HG02870 (cell line): Measurements from ENCODE around the gene TTC21A.

Experiments
- ATAC-seq: cut with Tn5 transposase; IDR thresholded peaks from one replicate; pipeline ENCODE4 v1.9.1; 2021; ENCODE audit warnings: mild to moderate bottlenecking, moderate library complexity; ENCODE audit not compliant: unreplicated experiment

The TTC21A gene

GRCh38 chr3:39098473-39099000 lies 8.9 kb upstream of the TTC21A start:
- no peak for ATAC-seq

GRCh38 chr3:39099242-39099641 lies 8.2 kb upstream of the TTC21A start:
- ATAC-seq, result no peak

- ATAC-seq, result no peak
Measured at GRCh38 chr3:39099738-39100499, 7.6 kb upstream of the TTC21A start.

GRCh38 chr3:39100500-39100886 lies 7.0 kb upstream of the TTC21A start:
- no peak for ATAC-seq

- peak; percentile 65 for ATAC-seq
Measured at GRCh38 chr3:39101022-39101689, 6.3 kb upstream of the TTC21A start.

- ATAC-seq, result no peak
Measured at GRCh38 chr3:39102504-39103323, 4.8 kb upstream of the TTC21A start.

- ATAC-seq, result no peak
Measured at GRCh38 chr3:39103324-39103693, 4.2 kb upstream of the TTC21A start.

GRCh38 chr3:39103791-39104552 lies 3.5 kb upstream of the TTC21A start:
- ATAC-seq, result no peak

- no peak for ATAC-seq
Measured at GRCh38 chr3:39104961-39105686, 2.4 kb upstream of the TTC21A start.

- ATAC-seq, result no peak
Measured at GRCh38 chr3:39105687-39106063, 1.8 kb upstream of the TTC21A start.

- no peak for ATAC-seq
Measured at GRCh38 chr3:39106281-39106811, 1.1 kb upstream of the TTC21A start.

- ATAC-seq, result peak; percentile 17
Measured at GRCh38 chr3:39106851-39107387, 561 bp upstream of the TTC21A start.

- peak; percentile 74 for ATAC-seq
Measured at GRCh38 chr3:39108200-39108710, 775 bp downstream of the TTC21A start.

GRCh38 chr3:39109086-39109485 lies 1.6 kb downstream of the TTC21A start:
- ATAC-seq, result no peak

GRCh38 chr3:39110041-39110639 lies 2.7 kb downstream of the TTC21A start:
- ATAC-seq, result no peak

GRCh38 chr3:39112113-39112512 lies 4.6 kb downstream of the TTC21A start:
- ATAC-seq, result no peak

GRCh38 chr3:39112535-39112934 lies 5.1 kb downstream of the TTC21A start:
- ATAC-seq, result no peak

- no peak for ATAC-seq
Measured at GRCh38 chr3:39113291-39113690, 5.8 kb downstream of the TTC21A start.

- no peak for ATAC-seq
Measured at GRCh38 chr3:39114456-39114855, 7.0 kb downstream of the TTC21A start.
